Adrenal gland (tissue), 12 donors: ENCODE data around the gene UNC5A. TPM values are rescaled to one million over a fixed set of nuclear protein-coding genes. Genes with fewer than 3 reads are reported as not detected.

Experiments
- DNase-seq, 7 donors: peaks; one replicate each; pipeline ENCODE4 v3.0.0-alpha.2; 2019 to 2020
- H3K27ac ChIP-seq, 5 donors: fragments of 200-600 bp; sonication (generic) in 4 of 5; 1 replicate in 3 of 5; 2 replicates in 2 of 5; pipeline versions ENCODE4 v1.5.1 to v1.8.0; 2016 to 2020; ENCODE audit warnings: mild to moderate bottlenecking in 1 of 5
- H3K27me3 ChIP-seq: fragments of 200-600 bp; 2 replicates; pipeline ENCODE4 v1.8.0; 2021
- H3K36me3 ChIP-seq, 2 donors: fragments of 200-600 bp; replicated peaks in 1 of 2; 1 replicate in 1 of 2; 2 replicates in 1 of 2; pipeline versions ENCODE4 v1.5.1 to v1.8.0; 2018 to 2022
- H3K4me1 ChIP-seq, 2 donors: fragments of 200-600 bp; replicated peaks in 1 of 2; 1 replicate in 1 of 2; 2 replicates in 1 of 2; pipeline versions ENCODE4 v1.5.1 to v1.8.0; 2018 to 2021
- H3K4me3 ChIP-seq, 4 donors: fragments of 200-600 bp; sonication (generic) in 3 of 4; one replicate each; pipeline ENCODE4 v1.5.1; 2016 to 2018
- H3K9me3 ChIP-seq, 3 donors: fragments of 200-600 bp; sonication (generic) in 1 of 3; replicated peaks in 1 of 3; 1 replicate in 2 of 3; 2 replicates in 1 of 3; pipeline versions ENCODE4 v1.5.1 to v1.8.0; 2016 to 2021
- POLR2A ChIP-seq, 2 donors: fragments of 450-650 bp; IDR thresholded peaks; one replicate each; pipeline ENCODE4 v1.6.1; 2017; ENCODE audit warnings: antibody characterized with exemption in 2 of 2, mild to moderate bottlenecking in 2 of 2, moderate library complexity in 1 of 2
- WGBS, 4 donors: extraction: QIAGEN DNeasy Blood & Tissue Kit in 2 of 4; methylation state at CpG; one replicate each; pipeline versions ENCODE4 v1.1.5 to v1.1.7; 2013 to 2017; 5-methylcytosine and 5-hydroxymethylcytosine counted together
- intact Hi-C, 2 donors: fragments of 100-400 bp; cut with DNase I; formaldehyde crosslinking; loops; one replicate each; pipeline versions ENCODE4 v1.14.1 to v1.15.0; 2022 to 2023
- polyA plus RNA-seq, 3 donors: library from polyadenylated mRNA; stranded (reverse); fragments of 200-250 nt in 2 of 3; fragments of 350-450 nt in 1 of 3; fragmentation: Illumina TruSeq in 1 of 3; extraction: RNeasy Lipid Tissue Mini Kit (QIAGEN cat#74804) in 1 of 3; gene quantifications; one replicate each; pipeline ENCODE4 v1.2.3, GENCODE V29; 2013 to 2014
- total RNA-seq, 9 donors: library from RNA; depleted of rRNA in 4 of 9; stranded (reverse); fragments of >200 nt in 4 of 9; fragments of 120-200 nt in 1 of 9; fragmentation: NEBNext Ultra II Directional in 1 of 9; extraction: Animal tissue kit (Norgen Biotek cat#: 25700) in 1 of 9; gene quantifications; one replicate each; pipeline versions ENCODE4 v1.1.0 to v1.2.4, GENCODE V29; 2013 to 2023
- TF ChIP-seq, protein P1 (sequence below), 6 experiments: fragments of 450-650 bp in 4 of 6; fragments of 200-600 bp in 2 of 6; sonication (generic) in 1 of 6; IDR thresholded peaks; 1 replicate in 5 of 6; 2 replicates in 1 of 6; pipeline versions ENCODE4 v1.5.1 to v1.8.0; 2016 to 2021; ENCODE audit warnings: antibody characterized with exemption in 6 of 6, mild to moderate bottlenecking in 2 of 6, moderate library complexity in 1 of 6
- donor health status: healthy with polysubstance abuse.
- donor health status: Bipolar disorder and iron deficiency.
- donor health status: DM: yes; HTN: yes; CAD: no.
- donor health status: DM: no; HTN: no; CAD: no.
- donor health status: DM: no; HTN: no; CAD: no.
- donor health status: DM: yes; HTN: yes; CAD: no.

UNC5A gene
- total and polyA plus RNA-seq, 12 donors, result 0.06 to 19.7 (median 3.5) TPM; not detected in 2

GRCh38 chr5:176775409-176775808 lies 35.0 kb upstream of the UNC5A start:
- intact Hi-C loops, result no loop called here

DNA sequence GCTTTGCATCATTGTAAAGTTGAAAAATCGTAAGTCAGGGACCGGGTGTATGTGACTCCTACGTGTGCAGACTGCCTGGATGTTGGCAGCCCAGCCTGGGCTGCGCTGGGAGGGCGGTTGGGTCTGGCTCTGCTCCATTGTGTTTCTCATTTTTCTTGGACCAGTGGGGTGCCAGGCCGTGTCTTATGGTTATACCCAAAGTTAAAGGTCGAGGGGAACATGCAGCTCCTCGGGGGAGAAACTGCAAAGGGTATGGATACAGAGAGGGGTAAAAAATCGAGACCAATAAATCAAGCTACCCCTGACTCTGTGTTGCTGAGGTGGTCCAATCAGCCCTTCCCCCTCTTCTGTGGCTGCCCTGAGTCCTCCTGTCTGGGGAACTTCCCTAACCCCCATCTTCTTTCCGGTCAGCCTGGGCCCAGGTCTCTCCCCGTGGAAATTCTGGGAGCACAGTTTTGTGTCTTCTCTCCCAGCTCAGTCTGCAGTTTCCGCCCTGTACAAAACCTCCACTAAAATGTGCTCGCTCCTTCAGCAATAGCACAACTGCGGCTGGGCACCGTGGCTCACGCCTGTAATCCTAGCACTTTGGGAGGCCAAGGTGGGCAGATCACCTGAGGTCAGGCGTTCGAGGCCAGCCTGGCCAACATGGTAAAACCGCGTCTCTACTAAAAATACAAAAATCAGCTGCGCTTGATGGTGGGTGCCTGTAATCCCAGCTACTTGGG lies 34.1 kb upstream of the UNC5A start:
- intact Hi-C loops, result no loop called here
- peaks cover 3% of the 10 kb centered on the region for H3K27me3 ChIP-seq
- H3K27ac ChIP-seq, result no peak overlapping the region
- no peak overlapping the region for H3K4me3 ChIP-seq
- WGBS, 4 donors, result 67 to 74% (median 70%) methylated on average over 13 to 21 of the region's 21 CpGs
- no peak for TF ChIP-seq POLR2A (IDR thresholded peaks at IDR 0.05)
- TF ChIP-seq, protein P1, sequence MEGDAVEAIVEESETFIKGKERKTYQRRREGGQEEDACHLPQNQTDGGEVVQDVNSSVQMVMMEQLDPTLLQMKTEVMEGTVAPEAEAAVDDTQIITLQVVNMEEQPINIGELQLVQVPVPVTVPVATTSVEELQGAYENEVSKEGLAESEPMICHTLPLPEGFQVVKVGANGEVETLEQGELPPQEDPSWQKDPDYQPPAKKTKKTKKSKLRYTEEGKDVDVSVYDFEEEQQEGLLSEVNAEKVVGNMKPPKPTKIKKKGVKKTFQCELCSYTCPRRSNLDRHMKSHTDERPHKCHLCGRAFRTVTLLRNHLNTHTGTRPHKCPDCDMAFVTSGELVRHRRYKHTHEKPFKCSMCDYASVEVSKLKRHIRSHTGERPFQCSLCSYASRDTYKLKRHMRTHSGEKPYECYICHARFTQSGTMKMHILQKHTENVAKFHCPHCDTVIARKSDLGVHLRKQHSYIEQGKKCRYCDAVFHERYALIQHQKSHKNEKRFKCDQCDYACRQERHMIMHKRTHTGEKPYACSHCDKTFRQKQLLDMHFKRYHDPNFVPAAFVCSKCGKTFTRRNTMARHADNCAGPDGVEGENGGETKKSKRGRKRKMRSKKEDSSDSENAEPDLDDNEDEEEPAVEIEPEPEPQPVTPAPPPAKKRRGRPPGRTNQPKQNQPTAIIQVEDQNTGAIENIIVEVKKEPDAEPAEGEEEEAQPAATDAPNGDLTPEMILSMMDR (IDR thresholded peaks at IDR 0.05), result no peak
- H3K9me3 ChIP-seq, result no peaks in the 10 kb centered on the region
- H3K4me1 ChIP-seq, result no peaks in the 10 kb centered on the region
- peak in 2 of 7 donors; percentile 2 to 35 for DNase-seq
- no peaks in the 10 kb centered on the region for H3K36me3 ChIP-seq

More at GRCh38 chr5:176775409-176775808, 35.0 kb upstream of the UNC5A start:
- H3K9me3 ChIP-seq, result no peaks in the 10 kb centered on the region
- H3K27ac ChIP-seq, result no peak overlapping the region
- no peaks in the 10 kb centered on the region for H3K36me3 ChIP-seq
- H3K4me3 ChIP-seq, result no peak overlapping the region
- TF ChIP-seq, protein P1 (IDR thresholded peaks at IDR 0.05), result no peak
- no peak for TF ChIP-seq POLR2A (IDR thresholded peaks at IDR 0.05)
- peaks cover 3% of the 10 kb centered on the region for H3K27me3 ChIP-seq
- no peaks in the 10 kb centered on the region for H3K4me1 ChIP-seq
- 58 to 63% (median 60%) methylated on average over 7 of the region's 7 CpGs for WGBS, 4 donors
- peak in 1 of 7 donors; percentile 9 for DNase-seq

- TF ChIP-seq POLR2A (IDR thresholded peaks at IDR 0.05), result no peak
- TF ChIP-seq, protein P1 (IDR thresholded peaks at IDR 0.05), result no peak
- H3K27ac ChIP-seq, result no peak overlapping the region
- no peaks in the 10 kb centered on the region for H3K4me1 ChIP-seq
- intact Hi-C loops, result no loop called here
- WGBS, 4 donors, result 74 to 88% (median 77%) methylated on average over 8 of the region's 8 CpGs
- no peaks in the 10 kb centered on the region for H3K9me3 ChIP-seq
- H3K27me3 ChIP-seq, result peaks cover 3% of the 10 kb centered on the region
- H3K4me3 ChIP-seq, result no peak overlapping the region
- peak in 2 of 7 donors; percentile 3 to 38 for DNase-seq
- no peaks in the 10 kb centered on the region for H3K36me3 ChIP-seq
These were observed 33.4 kb upstream of the UNC5A start for GRCh38 chr5:176776916-176777315.

DNA sequence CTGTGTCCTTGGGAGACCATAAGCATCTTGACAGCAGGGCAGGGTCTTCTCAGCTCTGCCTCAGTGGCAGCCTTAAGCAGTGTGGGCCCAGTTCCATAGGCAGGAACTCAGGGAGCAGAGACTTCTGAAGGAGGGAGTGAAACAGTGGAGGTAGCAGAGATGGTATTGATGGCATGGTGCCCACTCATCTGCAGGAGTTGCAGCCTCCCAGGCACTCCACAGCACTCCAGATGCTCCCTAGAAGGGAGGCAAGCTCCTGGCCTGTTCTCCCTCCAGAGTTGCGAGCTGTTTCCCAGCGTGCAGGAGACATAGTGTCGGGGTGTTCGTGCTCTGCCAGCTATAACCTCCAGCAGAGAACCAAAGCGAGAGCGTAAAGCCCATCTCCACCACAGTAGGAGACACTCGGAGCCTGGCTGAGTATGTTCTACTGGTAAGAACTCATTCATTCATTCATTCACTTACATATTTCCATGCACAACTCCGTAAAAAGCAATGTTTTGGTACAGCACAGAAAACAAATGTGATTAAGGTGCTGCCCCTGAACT lies 31.4 kb upstream of the UNC5A start:
- DNase-seq, result peak in 2 of 7 donors; percentile 5 to 35
- Histone ChIP-seq H3K4me1 (no peaks in the 10 kb centered on the region), H3K9me3 (no peaks in the 10 kb centered on the region), H3K36me3 (no peaks in the 10 kb centered on the region), H3K27me3 (peaks cover 3% of the 10 kb centered on the region), H3K27ac (no peak overlapping the region), H3K4me3 (no peak overlapping the region)
- intact Hi-C loops, result no loop called here
- TF ChIP-seq, protein P1 (IDR thresholded peaks at IDR 0.05), result no peak
- TF ChIP-seq POLR2A (IDR thresholded peaks at IDR 0.05), result no peak
- WGBS, 4 donors, result 84 to 95% (median 91%) methylated on average over 8 of the region's 8 CpGs
